SH-SY5Y (cell line): Measurements from ENCODE around the gene OR10V1.

ENCODE experiments used
- GATA2 ChIP-seq: IDR thresholded peaks from 2 replicates; pipeline ENCODE4 v1.6.1; 2011; ENCODE audit warnings: mild to moderate bottlenecking, low read depth, low read length
- GATA3 ChIP-seq: IDR thresholded peaks from 2 replicates; pipeline ENCODE4 v1.6.1; 2011; ENCODE audit warnings: low read depth, mild to moderate bottlenecking, low read length, moderate library complexity

The OR10V1 gene

DNA sequence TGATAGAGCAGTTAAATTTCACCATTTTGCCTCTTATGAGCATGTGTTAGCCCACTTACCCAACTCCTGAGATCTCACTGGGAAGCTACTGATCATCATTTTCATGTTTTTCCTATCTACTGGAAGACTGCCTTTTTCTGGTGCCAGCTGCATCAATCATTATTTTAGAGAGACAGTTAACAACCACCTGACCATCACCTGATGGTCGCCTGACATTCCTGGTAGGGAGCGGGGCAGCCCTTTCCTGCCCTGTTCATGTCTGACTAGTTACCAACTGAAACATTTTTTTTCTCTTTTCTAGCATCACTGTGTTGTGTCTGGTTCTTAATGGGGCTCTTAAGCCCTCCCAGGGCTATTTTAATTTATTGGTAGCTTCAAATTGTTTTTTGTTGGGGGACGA lies 24.6 kb downstream of the OR10V1 start:
- TF ChIP-seq GATA2 (no peak), GATA3 (no peak)

- TF ChIP-seq GATA3: no peak
- TF ChIP-seq GATA2: no peak
These were observed 33.1 kb downstream of the OR10V1 start for GRCh38 chr11:59680287-59681154.

DNA sequence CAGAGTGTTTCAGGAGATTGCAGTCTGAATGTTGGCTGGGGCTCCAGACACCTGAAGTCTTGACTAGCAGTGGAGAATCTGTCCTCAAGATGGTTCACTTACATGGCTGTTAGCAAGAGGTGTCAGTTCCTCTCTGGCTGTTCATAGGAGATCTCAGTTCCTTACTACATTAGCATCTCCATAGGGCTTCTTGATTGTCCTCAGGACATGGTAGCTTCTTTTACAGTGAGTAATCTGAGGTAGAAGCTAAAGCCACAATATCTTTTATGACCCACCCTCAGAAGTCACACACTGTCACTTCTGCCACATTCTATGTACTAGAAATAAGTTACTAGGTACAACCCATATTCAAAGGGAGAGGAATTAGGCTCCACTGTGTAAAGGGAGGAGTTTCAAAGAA lies 34.3 kb downstream of the OR10V1 start:
- TF ChIP-seq GATA2: no peak

- no peak for TF ChIP-seq GATA2
- no peak for TF ChIP-seq GATA3
These were observed 34.9 kb downstream of the OR10V1 start for GRCh38 chr11:59678813-59679165.

DNA sequence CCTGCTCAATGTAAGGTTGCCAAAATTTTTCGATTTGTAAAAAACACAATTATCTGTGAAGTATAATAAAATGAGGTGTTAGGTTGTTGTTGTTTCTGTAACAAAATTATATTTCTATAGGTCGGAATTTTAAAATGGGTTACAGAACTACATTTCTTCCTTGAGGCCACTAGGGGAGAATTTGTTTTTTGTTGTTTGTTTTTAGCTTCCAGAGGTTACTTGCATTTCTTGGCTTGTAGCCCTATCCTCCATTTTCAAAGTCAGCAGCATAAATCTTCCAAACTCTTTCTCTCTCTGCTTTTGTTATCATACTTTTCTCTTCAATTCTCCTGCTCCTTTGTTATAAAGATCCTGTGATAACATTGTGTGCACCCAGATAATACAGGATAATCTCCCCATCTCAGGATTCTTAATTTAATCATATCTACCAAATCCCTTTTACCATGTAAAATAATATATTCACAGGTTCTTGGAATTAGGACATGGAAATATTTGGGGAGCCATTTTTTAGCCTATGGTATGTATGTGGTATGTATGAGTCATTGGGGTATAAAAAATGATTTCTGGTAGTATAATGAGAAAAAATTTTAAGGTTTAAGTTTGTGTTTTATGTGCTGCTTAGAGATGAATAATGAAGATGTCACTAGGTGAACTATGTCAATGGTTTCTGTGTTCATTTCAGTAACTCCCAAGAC lies 35.4 kb downstream of the OR10V1 start:
- TF ChIP-seq GATA3: no peak
- TF ChIP-seq GATA2: no peak

DNA sequence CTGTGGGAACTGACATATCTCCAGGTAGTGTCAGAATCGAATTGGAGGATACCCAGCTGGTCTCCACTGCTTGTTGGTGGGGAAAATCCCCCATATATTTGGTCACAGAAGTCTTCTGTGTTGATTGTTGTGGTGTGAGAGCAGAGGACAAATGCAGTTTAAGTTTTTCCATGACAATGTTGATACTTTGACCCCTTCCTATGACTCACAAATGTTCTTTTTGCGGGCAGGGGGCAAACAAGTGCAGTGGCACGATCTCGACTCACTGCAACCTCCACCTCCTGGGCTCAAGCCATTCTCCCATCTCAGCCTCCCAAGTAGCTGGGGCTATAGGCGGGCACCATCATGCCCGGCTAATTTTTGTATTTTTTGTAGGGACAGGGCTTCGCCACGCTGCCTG lies 37.4 kb downstream of the OR10V1 start:
- TF ChIP-seq GATA3 (no peak), GATA2 (no peak)

- TF ChIP-seq GATA2 (no peak), GATA3 (no peak)
These were observed 39.4 kb downstream of the OR10V1 start for GRCh38 chr11:59674291-59674690.

- no peak for TF ChIP-seq GATA3
- no peak for TF ChIP-seq GATA2
These were observed 40.4 kb downstream of the OR10V1 start for GRCh38 chr11:59673291-59673690.

- TF ChIP-seq GATA3 (no peak), GATA2 (no peak)
These were observed 42.2 kb downstream of the OR10V1 start for GRCh38 chr11:59671471-59671870.

DNA sequence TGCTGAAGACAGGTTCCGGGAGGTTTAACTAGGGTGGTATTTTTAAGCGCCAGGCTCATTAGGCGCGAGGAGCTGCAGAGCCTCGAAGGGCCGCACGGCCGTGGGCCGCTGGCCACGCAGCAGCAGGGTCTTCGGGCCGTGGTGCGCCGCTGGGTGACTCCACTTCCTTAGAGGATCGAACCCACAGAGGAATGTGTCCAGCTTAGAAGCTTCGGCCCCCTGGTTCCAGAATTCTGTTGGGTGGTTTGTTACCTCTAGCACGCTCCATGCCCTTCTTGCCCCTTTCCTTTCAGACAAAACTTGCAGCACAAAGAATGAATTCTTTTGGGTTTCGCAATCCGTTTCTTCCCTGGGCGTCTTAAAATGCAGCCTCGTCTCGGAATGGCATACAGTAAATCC lies 44.0 kb downstream of the OR10V1 start:
- TF ChIP-seq GATA3 (no peak), GATA2 (no peak)

DNA sequence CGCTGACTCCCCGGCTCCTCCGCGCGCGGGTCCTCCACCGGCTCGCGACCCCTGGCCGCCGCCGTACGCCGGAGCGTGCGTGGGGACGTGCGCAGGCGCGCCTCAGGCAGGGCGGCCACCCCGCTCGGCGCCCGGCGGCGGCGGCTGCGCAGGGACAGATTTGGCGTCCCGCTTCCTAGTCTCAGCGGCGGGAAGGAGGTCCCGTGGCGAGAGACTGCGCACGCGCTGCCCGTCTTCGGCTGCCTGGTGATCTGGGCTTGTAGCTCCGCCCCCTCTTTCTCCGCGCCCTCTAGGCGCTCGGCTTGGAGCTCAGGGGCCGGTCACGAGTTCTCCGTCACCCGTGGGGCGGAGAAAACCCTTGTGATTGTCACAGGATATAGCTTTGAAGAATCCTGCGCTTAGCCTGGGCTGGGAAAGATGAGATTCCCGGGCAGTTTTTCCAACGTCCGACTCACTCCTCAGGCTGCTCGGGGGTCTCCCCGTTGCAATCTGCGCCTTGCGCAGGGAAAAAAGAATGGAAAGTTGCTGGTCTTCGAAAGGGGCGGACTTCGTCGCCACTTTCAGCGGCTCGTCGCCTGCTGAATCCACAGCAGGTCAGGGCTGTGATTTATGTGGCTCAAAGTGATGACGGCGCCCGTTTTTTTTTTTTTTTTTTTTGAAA lies 44.6 kb downstream of the OR10V1 start, which contains the start of gene PATL1:
Gene PATL1 (minus strand): TSS at position 88 of the 661 bp plus-strand sequence. CDS start 142 bp downstream, outside the sequence.
- no peak for TF ChIP-seq GATA3
- no peak for TF ChIP-seq GATA2

DNA sequence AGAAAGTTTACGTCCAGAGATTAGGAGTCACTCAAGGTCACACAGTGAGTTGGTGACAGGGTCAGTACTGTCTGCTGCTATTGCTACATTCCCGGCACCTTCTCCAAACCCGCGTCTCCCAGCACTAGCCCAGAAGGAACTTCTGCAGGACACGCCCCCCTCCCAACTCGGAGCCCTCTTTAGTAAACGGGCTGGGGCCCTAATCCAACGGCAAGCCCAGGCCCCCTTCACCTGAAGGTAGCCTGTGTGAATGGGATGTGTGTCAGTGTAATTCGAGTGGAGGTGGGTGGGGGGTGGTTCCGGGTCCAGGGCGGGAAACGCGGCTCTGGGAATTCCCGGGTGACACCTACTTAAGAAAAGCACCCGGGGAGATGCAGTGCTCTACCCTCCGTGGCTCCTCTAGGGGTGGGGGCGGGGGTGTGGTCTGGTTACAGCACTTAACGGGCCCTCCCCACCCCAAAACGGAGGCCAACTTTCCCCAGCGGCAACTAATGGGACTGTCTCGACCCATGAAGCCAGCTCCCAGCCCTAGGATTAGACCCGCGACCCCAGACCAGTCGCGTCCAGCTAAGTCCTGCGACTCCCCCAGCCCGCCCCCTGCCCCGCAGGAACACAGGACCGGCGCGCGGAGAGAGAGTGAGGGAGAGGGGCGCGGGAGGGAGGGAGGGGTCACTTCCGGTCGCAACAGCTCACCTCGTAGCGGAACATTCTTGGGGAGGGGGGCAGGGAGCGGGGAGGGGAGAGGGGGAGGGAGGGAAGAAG lies 45.3 kb downstream of the OR10V1 start:
- TF ChIP-seq GATA2: no peak
- TF ChIP-seq GATA3: no peak

GRCh38 chr11:59667812-59668187 lies 45.8 kb downstream of the OR10V1 start:
- TF ChIP-seq GATA3 (no peak), GATA2 (no peak)

GRCh38 chr11:59666969-59667368 lies 46.7 kb downstream of the OR10V1 start:
- TF ChIP-seq GATA3 (no peak), GATA2 (no peak)
